HG03558 (cell line): ENCODE measurements around the gene BRME1.

Experiments used
- ATAC-seq: cut with Tn5 transposase; IDR thresholded peaks from one replicate; pipeline ENCODE4 v1.9.1; 2021; ENCODE audit warnings: moderate number of reproducible peaks; ENCODE audit not compliant: unreplicated experiment; ENCODE audit errors: extremely low read depth

Gene BRME1

DNA sequence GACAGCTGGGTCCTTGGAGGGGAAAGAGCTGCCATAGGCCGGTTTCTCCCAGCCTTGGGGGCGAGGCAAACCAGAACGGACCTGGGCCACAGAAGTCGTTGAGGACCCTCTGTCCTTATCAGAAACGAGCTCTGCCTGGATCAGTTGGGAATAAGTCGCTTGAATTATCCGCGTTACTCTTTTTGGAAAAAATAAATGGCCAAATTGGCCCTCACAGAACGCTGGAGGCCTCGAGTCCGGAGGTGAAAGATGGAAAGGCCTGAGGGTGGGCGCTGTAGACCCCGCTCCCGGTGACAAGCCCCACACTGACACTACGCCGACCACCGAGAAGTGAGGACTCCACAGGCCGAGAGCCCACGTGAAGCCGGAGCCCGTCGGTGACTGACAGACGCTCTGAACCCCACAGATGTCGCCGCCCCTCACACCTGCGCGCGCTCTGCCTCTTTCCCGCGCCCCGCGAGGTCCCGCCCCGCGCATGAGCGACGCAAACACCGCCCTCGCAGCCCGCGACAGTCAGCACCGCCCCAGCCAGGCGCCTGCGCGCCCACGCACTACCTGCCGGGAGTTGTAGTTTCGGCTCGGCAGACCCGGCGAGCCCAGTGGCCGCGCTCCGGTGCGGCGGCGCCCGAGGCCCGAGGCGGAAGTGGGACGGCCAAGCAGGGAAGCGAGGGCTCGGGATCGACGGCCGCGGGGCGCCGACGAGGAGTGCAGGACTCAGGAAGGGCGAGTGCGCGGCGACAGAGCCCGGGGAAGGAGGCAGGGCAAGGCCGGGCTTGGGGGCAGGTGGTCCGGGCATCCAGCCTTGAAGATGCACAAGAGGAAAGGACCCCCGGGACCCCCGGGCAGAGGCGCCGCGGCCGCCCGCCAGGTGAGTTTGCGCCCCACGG lies at the start of gene BRME1, which contains the start of gene CC2D1A:
Gene BRME1 (minus strand): TSS at position 484 of the 887 bp plus-strand sequence. CDS start 1,225 bp downstream, outside the sequence.
Gene CC2D1A (plus strand): TSS at position 568 of the 887 bp plus-strand sequence. CDS start 241 bp downstream, at position 809.
- no peak for ATAC-seq

DNA sequence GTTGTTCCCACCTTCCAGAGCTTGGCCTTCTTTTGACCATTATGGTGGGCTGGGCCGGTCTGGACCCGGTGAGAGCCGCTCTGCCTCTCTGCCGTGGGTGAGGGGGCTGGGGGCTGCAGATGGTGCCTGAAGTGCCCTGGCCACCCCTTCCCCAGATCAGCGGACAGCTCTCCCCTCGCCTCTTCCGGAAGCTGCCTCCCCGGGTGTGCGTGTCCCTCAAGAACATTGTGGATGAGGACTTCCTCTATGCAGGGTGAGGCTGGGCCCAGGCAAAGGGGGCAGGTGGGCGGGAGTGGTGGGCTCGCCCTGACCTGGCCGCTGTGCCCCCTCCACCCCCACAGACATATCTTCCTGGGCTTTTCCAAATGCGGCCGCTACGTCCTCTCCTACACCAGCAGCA lies 48.3 kb upstream of the BRME1 start:
- ATAC-seq, result no peak

DNA sequence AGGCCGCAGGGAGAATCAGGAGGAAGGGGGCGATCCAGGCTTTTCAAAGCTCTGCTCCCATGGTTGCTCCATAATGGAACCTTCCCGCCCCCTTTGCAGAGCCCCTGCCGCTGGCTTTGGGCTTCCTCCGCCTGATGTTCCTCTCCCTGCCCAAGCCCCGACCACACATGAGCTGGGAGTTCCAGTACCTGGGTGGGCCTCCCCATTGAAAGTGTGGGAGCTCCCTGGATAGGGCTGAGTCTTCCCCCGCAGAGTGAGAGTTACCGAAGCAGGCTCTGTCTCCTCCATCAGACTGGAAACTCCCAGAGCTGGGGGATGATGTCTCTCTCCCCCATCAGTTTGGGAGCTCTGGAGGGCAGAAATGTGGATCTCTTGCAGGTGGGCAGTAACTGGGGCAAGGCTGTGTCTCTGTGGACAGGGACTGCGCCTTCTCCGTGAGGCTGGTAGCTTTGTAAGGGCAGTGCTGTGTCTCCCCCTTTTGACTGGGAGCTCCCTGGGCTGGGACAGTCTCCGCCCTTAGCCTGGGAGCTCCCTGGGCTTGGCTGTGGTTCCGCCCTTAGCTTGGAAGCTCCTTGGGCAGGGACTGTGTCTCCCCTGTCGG lies 47.1 kb upstream of the BRME1 start:
- ATAC-seq, result no peak

DNA sequence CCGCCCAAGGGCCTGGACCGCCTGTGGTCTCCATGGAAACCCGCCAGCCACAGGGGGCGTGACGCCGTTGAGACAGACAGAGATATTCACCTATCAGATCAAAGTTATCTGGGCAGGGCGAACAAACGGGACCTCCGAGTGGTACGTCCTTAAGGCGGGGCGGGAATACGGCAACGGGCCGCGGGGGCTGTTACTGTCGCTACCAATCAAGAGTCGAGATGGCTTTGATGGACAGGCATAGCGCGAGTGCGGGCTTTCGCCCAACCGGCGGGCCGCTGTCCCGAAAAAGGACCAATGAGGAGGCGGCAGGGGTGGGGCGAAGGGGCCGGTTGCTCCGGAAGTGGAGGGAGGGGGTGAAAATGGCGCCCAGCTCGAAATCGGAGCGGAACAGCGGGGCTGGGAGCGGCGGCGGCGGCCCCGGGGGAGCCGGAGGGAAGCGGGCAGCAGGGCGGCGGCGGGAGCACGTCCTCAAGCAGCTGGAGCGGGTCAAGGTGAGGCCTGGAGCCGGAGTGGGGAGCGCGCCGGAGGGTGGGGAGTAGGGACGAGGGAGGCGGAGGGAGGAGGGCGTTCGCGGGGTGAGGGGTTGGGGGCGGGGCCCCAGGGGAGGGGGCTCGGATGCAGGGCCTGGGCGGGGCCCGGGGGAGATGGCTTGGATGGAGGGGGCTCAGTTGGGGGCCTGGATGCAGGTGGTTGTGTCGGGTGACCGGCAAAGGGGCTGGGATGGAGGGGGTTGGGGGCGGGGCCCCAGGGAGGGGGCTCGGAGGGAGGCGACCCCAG lies 46.4 kb upstream of the BRME1 start, which contains the start of gene DCAF15:
Gene DCAF15 (plus strand): TSS at position 356 of the 777 bp plus-strand sequence. CDS start 4 bp downstream, at position 360.
- peak; percentile 92 for ATAC-seq

DNA sequence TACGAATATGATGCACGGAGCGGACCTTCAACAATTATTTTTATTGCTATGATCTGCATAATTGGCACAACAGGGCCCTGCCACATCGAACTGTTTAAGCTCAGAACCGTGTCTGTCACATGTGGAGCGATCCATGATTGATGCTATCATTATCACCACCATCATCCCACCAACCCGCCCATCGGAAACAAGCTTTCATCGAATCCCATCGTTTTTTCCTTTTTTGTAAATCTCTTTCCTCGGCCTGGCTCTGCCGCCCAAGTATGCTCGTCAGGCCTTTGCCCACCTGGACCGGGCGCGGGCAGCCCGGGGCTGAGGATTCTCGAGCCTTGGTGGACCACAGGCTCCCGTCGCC lies 45.9 kb upstream of the BRME1 start:
- no peak for ATAC-seq

DNA sequence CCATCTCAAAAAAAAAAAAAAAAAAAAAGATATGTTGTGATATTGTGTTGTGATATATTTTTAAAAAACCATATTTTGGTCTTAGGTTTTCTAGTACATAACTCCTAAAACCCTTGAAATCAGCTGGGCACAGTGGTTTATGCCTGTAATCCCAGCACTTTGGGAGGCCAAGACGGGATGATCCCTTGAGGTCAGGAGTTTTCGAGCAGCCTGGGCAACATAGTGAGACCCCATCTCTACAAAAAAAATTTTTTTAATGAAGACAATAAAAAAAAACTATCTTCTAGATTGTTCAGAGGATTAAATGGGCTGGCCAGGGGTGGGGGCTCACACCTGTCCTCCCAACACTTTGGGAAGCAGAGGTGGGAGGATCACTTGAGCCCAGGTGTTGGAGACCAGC lies 45.1 kb upstream of the BRME1 start:
- no peak for ATAC-seq

DNA sequence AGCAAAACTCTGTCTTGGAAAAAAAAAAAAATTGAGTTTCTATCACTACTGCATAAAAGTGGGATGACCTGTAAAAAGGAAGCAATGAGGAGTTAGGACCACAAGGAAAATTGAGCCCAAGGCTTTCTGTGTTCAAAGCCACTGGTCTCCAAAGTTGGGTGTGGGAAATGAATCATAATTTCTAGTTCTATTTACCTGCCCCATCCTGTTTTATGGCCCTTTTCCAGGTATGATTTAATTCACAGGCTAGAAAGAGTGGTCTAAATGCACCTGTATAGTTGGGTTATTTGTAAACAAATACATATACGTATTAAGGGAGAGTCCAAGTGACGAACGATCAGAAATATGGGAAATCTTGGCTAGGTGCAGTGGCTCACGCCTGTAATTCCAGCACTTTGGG lies 40.5 kb upstream of the BRME1 start:
- ATAC-seq, result no peak

DNA sequence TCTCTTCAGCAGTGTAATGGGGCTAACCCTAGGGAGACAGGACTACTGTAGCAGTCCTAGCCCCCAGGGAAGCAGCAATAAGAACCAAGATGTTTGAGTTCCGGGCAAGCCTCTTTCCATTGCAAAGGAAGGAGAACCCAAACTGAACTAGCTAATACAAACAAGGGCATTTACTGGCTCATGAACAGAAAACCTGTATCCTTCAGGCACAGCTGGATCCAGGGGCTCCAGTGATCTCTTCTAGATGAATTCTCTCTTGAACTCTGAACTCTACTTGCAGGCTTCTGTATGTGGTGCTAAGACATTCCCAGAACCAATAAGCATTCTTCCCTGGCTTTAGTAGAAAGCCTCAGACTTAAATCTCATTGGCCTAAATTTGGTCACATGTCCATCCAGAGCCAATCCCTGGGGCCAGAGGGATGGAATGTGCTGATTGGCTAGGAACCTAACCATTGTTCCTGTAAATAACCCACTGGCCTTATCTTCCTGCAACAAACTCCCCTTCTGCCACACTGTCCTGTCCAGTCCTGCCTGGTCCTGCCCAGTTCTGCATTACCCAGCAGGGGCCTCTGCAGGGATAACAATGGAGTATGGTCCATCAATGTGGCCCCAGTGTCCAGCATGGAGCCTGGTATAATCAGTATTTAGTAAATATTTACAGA lies 36.2 kb upstream of the BRME1 start:
- ATAC-seq, result no peak

DNA sequence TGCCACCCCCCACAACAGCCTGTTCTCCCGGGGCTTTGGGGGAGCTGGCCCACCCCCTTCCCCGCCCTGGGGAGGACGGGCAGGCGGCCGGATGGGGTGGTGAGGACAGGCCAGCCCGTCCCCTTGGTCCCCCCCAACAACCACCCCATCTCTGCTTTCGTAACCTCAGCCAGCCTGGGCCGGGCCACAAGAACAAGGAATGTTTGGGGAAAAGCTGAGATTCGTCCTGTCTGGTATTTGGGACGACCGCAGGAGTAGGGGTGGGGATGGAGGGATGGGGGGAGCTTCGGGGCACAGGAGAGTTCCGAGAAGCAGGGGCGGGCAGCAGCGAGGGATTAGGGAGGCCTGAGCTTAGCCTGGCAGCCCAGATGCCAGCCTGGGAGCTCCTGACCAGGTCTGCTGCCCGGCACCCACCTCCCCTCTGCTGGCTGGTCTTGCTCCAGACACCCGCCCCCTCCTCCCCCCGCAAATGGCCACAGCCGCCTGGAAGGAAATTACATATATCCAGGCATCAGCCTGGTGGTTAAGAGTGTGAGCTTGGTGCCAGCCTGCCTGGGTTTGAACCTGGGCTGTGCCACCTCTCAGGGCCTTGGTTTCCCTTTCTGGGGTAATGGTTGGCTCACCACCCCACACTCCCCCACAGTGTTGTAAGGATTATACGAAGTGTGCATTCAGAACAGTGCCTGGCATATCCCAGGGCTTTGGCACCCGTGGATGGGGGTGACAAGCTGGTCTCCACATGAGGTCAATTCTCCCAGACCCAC lies 32.6 kb upstream of the BRME1 start, which contains the start of gene PODNL1:
Gene PODNL1 (minus strand): TSS at position 117 of the 764 bp plus-strand sequence. CDS start 236 bp downstream, outside the sequence.
- no peak for ATAC-seq

DNA sequence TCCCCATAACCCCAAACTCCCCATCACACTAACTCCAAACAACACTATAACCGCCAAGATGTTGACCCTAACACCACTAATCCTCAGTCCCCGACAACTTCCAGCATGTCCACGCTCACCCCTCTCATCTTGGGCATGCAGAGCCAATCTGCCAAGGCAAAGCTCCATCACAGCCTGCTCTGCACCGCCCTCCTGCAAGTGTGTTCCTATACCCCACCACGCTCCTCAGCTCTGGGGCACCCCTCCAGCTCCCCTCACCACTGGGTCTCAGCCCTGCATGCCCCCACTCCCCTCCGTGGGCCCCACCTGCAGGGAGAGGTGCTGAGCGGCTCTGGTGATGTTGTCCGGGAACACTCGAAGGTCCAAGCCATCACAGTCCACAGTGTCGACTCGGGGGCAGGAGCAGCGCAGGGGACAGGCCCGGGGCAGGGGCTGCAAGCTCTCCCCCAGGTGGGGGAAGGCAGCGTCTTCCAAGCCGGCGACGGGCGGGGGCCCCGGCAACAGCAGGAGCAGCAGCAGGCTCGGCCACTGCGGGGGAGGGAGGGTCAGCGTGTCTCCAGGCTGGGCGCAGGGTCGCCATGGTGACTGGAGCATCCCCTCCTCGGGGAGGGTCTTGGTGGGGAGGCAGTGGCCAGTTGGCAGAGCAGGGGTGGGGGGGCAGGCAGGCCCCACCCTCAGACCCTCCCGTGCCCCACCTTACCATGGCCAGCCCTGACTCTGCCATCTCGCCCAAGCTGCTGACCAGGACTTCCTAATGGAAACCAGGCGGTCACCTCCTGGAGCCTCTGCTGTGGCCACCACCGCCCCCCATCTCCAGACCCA lies 31.8 kb upstream of the BRME1 start:
- ATAC-seq, result no peak

DNA sequence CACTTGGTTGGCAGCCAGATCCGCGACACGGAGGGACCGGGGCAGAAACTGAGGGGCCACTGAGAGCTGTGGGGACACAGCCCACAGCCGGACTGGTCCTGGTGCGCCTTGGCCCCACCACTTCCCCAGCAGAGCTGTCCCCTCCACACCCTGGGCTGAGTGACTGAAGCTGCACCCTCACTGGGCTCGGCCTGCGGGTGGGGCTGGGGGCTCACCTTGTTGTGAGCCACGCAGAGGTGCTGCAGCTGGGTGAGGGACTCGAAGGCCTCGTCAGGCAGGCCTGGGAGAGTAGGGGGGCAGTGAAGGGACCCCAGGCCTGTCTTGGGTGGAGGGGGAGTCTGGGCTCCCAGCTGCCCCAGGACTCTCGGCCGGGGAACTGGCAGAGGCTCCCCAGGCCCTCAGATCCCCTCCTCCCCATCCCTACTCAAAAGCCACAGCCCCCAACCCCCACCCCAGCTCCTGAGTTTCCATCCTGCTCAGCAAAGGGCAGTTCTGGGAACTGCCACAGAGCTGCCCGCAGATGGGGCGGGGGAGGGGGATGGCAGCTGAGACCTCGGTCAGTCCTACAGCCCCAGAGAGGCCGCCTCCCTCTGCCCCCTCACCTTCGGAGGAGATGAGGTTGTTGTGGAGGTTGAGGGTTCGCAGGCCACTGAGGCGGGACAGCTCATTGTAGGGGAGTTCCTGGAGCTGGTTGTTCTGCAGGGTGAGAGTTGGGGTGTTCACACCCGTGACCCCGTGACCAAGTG lies 30.0 kb upstream of the BRME1 start:
- no peak for ATAC-seq

DNA sequence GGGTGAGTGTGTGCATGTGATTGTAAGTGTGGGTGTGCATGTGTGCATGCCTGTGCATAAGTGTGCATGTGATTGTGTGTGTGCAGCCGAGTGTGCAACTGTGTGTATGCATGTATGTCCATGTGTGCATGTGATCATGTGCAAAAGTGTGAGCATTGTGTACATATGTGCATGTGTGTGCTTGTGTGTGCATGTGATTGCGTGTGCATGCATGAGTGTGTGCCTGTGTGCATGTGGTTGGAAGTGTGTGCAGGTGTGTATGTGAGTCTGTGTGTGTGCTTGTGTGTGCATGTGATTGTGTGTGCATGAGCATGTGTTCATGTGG lies 28.8 kb upstream of the BRME1 start:
- ATAC-seq, result no peak

DNA sequence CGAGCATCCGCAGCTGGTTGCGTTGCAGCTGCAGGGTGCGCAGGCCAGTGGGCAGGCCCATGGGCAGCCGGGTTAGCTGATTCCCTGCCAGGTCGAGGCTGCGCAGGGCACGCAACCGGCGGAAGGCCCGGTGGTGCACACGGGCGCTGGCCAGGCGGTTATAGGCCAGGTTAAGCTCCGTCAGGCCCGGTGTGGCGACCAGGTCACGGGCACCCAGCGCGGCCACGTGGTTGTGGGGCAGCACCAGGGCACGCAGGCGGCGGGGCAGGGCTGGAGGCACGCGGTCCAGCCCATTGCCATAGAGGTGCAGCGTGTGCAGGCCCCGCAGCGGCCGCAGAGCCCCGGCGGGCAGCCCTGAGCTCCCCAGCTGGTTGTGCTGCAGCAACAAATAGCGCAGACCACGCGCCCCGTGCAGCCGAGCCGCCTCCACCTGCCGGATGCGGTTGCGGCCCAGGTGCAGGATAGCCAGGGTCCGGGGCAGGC lies 27.0 kb upstream of the BRME1 start:
- ATAC-seq, result no peak

DNA sequence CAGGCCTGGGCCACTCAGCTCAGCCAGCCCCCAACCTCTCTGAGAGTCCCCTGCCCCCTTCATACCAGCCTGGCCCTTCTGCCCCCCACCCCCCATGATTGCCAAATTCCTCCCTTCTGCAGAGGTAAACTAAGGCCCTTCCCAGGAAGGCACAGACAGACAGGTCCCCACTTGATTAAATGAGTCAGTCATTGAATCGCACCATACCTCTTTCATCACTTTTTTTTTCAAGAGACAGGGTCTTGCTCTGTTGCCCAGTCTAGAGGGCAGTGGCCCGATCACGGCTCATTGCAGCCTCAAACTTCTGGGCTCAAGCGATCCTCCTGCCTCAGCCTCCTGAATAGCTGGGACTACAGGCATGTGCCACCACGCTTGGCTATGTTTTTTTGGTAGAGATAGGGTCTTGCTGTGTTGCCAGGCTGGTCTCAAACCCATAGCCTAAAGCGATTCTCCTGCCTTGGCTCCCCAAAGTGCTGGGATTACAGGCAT lies 26.3 kb upstream of the BRME1 start:
- ATAC-seq, result no peak

DNA sequence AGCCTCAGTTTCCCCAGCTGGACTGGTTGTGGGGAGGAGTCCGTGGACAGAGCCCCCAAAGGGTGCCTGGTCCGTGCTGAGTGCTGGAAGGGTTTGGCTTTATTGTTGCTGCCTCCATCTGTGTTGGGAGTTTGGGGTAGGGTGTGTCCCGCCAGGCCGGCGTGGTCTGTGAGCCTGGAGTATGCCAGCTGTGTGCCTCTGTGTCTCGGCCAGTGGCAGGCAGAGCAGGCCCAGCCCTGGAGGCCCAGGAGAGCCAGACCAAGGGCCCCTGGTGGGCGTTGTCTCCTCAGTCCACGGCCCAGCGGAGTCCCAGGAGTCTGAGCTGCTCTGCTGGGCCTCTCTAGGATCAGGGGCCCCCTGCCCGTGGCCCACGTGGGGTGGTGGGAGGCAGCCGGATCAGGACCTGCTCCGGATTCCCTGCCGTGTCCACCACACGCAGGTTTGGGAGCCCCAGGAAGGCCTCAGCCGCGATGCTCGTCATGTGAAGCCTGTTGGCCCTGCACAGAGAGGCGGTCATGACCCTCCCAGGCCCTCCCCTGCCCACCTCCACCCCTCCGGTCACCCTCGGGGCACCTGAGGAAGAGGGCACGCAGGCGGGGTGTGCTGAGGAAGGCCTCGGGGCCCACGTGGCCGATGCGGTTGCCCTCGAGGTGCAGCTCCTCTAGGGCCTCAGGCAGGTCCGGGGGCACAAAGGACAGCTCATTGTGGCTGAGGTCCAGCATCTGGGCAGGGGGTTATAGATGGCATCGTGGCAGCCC lies 25.7 kb upstream of the BRME1 start:
- no peak for ATAC-seq

DNA sequence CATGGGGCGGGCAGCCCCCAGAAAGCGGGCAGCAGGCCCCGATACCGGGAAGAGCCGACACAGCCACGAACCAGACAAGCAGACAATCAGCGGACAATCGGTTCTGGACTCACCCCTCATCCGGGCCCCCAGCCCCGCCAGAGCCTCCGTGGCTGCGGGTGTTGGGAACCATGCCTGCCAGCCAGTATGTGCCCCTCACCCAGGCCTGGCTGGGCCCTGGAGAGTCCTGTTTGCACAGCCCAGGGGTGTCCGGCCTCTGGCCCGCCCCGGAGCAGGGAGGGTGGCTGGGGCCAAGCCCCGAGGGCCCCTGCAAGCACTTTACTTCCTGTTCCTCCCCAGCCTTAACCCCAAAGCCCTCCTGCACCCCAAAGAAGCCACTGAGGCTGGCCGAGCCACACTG lies 24.5 kb upstream of the BRME1 start:
- ATAC-seq, result no peak

DNA sequence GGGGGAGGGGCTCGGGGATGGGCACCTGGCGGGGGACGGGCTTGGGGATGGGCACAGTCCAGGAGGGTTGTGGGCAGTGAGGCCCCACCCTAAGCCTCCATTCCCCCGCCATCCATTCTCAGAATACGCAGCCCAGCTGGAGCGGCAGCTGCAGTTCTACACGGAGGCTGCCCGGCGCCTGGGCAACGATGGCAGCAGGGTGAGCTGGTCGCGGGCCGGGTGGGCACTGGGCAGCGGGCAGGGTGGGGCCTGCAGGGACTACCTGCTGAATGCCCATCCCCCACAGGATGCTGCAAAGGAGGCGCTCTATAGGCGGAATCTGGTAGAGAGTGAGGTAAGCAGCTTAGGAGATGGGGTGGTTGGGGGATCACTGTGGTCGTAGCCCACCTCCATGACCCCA lies 24.0 kb upstream of the BRME1 start:
- ATAC-seq, result no peak
